WTC11 (cell line): ENCODE results near the gene PHKA2.

Experiments used
- AFF4 ChIP-seq: sonication (generic); formaldehyde crosslinking; IDR thresholded peaks from 2 replicates; pipeline ENCODE4 v1.8.1; 2023; ENCODE audit warnings: mild to moderate bottlenecking, missing genetic modification reagents, borderline replicate concordance
- CTCF ChIP-seq: fragments of 200-600 bp; IDR thresholded peaks from 2 replicates; pipeline ENCODE4 v1.8.0; 2022; ENCODE audit warnings: antibody characterized with exemption
- E2F4 ChIP-seq: sonication (generic); formaldehyde crosslinking; IDR thresholded peaks from 2 replicates; pipeline ENCODE4 v1.8.1; 2022; ENCODE audit warnings: low read depth, mild to moderate bottlenecking, moderate library complexity, missing genetic modification reagents, borderline replicate concordance
- HMGXB4 ChIP-seq: sonication (generic); formaldehyde crosslinking; IDR thresholded peaks from 2 replicates; pipeline ENCODE4 v1.8.1; 2023; ENCODE audit warnings: mild to moderate bottlenecking, moderate library complexity, missing genetic modification reagents
- IRF1 ChIP-seq: sonication (generic); formaldehyde crosslinking; IDR thresholded peaks from 2 replicates; pipeline ENCODE4 v1.8.0; 2023; ENCODE audit warnings: missing genetic modification reagents
- MAX ChIP-seq: sonication (generic); formaldehyde crosslinking; IDR thresholded peaks from 2 replicates; pipeline ENCODE4 v1.8.0; 2022; ENCODE audit warnings: mild to moderate bottlenecking, missing genetic modification reagents
- NR3C1 ChIP-seq: sonication (generic); formaldehyde crosslinking; conservative IDR thresholded peaks from 2 replicates; pipeline ENCODE4 v1.8.1; 2023; ENCODE audit warnings: low read depth, mild to moderate bottlenecking, missing genetic modification reagents
- TEAD1 ChIP-seq: sonication (generic); formaldehyde crosslinking; IDR thresholded peaks from 2 replicates; pipeline ENCODE4 v1.8.0; 2022; ENCODE audit warnings: mild to moderate bottlenecking, missing genetic modification reagents
- USF1 ChIP-seq: sonication (generic); formaldehyde crosslinking; IDR thresholded peaks from 2 replicates; pipeline ENCODE4 v1.8.0; 2022; ENCODE audit warnings: mild to moderate bottlenecking, missing genetic modification reagents
- ZBTB43 ChIP-seq: sonication (generic); formaldehyde crosslinking; IDR thresholded peaks from 2 replicates; pipeline ENCODE4 v1.8.1; 2023; ENCODE audit warnings: mild to moderate bottlenecking, missing genetic modification reagents
- ZNF281 ChIP-seq: sonication (generic); formaldehyde crosslinking; IDR thresholded peaks from 2 replicates; pipeline ENCODE4 v1.8.0; 2023; ENCODE audit warnings: mild to moderate bottlenecking, missing genetic modification reagents
- ZNF396 ChIP-seq: fragments of 250-450 bp; sonication (Bioruptor Pico); IDR thresholded peaks from 2 replicates; pipeline ENCODE4 v1.8.0; 2021; ENCODE audit warnings: mild to moderate bottlenecking, moderate library complexity, borderline replicate concordance

- TF ChIP-seq CTCF (no peak), ZBTB43 (CRISPR knock-in tag) (no peak), NR3C1 (CRISPR knock-in tag) (no peak), HMGXB4 (no peak), E2F4 (no peak), USF1 (CRISPR knock-in tag) (no peak), TEAD1 (CRISPR knock-in tag) (no peak), ZNF396 (CRISPR knock-in tag) (no peak), MAX (CRISPR knock-in tag) (no peak), ZNF281 (CRISPR knock-in tag) (no peak), AFF4 (CRISPR knock-in tag) (no peak), IRF1 (CRISPR knock-in tag) (no peak)
Observed at GRCh38 chrX:19017271-19017670, 33.4 kb upstream of the PHKA2 start.
